GDM1 (cell line): ENCODE measurements around the gene UQCRQ.
A peak's percentile ranks its signal among the peaks of the same experiment; 100 is the strongest.

ENCODE experiments used
- DNase-seq: peaks from one replicate; lab custom pipeline; 2025; lab: John Stamatoyannopoulos, UW

UQCRQ gene

GRCh38 chr5:132866342-132867045, at the start of gene UQCRQ, which contains the start of gene GDF9:
Gene UQCRQ, plus strand, starts transcription at chr5:132866642. Its CDS starts 240 bp downstream, at chr5:132866882.
Gene GDF9, minus strand, starts transcription at chr5:132866469. Its CDS starts 1,936 bp downstream, at chr5:132864533.
- DNase-seq: peak; percentile 96

- DNase-seq: no peak
These were observed 49.4 kb upstream of the UQCRQ start for GRCh38 chr5:132817011-132817410.

DNA sequence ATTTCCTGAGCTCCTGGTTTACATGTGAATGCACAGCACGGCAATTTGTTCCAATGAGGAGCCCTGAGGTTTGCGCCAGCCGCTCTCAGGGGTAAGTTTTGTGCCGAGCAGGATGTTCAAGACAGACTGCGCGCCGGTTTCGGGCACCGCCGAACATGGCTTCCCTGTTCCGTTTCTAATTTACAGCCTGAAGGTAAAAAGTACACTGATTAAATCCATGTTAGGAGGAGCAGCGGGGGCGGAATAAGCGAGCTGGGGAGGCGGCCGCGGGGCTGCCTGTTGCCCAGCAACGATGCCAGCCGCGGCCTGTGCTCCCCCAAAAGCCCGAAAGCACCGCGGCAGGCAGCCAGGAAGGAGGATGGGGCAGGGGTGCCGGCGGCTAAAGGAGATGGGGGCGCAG, 47.0 kb upstream of the UQCRQ start:
- no peak for DNase-seq

- peak; percentile 76 for DNase-seq
These were observed 46.2 kb upstream of the UQCRQ start for GRCh38 chr5:132820162-132820754.

GRCh38 chr5:132821350-132821749, 45.1 kb upstream of the UQCRQ start:
- no peak for DNase-seq

DNA sequence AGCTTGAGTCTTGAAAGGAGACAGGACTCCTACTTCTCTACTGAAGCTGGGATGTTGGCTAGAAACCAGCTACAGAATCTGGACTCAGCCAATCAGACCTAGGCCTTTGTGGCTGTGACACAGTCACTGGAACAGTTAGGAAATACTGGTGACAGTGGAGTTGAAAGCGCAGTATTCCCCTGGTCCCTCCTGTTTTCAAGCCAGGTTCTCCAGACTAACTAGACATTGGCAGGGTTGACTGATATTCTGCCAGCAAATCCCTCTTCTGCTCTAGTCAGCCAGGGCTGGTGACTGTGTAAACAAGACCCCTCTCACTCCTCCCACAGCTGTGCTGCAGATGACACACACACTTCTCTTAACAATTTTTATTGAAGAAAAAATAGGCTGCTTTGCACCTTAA, 44.7 kb upstream of the UQCRQ start:
- no peak for DNase-seq

DNA sequence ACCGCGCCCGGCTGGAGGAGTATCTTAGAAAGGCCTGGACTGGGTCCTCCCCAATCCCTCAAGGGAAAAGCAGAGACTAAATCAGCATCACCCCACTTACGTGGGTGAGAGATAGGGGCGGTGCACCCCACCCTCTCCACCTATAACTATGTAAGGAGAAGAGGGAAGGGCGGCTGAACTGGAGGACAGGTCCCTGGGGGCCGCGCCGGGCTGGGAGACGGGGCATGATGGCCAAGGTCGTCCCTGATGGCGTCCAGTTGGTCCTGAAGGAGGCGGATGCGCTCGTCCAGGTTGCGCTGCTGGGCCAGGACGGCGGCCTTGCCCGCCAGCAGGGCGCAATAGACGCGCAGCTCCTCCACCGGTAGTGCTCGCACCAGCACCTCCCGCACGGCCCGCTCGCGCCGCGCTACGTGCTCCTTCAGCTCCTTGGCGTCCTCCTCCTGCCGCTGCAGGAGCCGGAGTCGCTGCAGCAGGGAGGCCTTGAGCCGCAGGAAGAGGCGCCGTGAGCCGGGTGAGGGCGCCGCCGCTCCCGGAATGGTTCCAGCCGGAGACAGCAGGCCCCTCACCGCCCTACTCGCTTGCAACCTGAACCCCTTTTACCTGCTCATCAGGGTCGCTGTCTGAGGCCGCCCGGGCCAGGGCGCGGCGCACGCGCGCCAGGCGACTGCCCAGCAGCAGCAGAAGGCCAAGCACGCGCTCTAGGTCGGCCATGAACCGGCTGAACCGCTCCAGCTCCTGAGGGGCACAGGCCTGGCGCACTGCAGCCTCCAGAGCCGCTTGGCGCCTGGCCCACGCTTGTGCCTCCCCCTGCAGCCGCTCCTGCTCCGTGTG, 43.6 kb upstream of the UQCRQ start:
- no peak for DNase-seq

- no peak for DNase-seq
These were observed 42.9 kb upstream of the UQCRQ start for GRCh38 chr5:132823481-132824050.

DNA sequence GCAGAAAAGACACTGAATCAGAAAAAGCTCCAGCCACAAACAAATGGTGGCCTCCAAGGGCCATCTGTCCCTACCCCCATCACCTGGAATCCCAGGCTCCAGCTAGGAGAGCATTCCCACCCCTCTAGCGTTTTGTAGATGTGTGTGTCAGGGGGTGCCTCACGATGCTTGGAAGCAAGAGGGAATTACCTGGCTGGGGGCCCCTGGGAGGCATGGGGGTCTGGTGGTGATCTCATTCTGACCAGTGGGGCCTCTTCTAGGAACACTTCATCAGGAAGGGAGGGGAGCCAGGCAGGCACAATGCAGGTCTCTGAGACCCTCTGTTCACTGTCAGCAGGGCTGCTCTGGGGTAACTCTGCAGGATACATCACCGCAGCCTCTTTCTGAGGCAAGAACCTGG, 42.0 kb upstream of the UQCRQ start:
- DNase-seq: no peak

GRCh38 chr5:132825033-132825833, 41.2 kb upstream of the UQCRQ start:
- no peak for DNase-seq

DNA sequence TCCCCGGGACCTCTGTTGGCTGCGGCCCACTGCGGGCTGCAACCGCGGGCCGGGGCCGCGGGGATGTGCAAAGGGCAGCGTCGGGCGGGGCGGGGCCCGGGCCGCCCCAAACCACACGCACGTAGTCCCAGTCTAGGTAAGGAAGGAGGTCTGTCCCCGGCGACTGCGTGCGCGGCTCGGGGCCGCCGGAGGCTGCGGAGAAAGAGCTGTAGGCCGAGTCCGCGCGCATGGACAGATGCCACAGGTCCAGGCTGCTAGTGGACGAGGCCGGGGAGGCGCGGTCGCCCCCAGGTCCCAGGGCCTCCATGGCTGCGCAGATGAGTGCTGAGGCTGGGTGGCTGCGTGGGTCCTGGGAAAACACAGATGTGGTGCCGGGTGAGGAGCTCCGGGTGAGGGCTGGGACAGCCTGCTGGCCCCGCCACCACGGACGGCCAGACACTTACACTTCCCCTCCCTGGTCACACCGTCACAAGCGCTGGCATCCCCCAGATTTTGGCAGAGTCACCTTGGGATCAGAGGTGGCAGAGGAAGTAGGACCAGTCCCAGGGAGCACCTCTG, 40.5 kb upstream of the UQCRQ start:
- DNase-seq: no peak

- no peak for DNase-seq
These were observed 39.9 kb upstream of the UQCRQ start for GRCh38 chr5:132826424-132827082.

DNA sequence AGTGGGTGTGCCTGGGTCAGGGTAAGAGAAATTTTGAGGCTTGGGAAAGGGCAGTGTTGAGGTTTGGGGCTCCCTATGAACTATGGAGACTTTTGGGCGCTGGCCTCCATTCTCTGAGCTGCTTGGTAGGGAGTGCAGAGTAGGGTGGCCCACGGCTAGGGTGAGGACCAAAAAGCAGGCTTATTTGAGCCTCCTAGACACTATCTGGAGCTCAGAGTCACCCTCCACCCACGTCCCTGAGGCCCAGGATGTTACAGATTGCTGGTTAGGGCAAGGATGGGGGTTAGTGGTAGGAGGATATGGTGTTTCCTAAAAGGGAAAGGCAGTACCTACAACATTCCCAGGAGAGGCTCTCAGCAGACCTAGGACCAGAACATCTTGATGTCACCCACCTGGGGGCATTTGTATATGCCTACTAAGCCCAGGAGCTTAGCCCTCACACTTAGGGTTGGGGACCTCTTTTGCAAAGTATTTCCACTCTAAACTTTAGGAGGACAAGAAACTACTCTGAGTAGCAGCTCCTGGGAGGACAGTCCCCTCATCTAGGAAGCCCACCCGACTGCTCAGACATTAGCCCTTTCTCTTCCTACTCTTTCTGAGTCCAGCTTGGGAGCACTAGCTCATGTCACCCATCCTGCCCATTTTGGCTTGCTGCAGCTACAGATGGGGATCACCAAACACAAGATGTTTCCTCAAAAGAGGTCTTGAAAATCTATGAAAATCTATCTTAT, 38.3 kb upstream of the UQCRQ start:
- DNase-seq: no peak

GRCh38 chr5:132828846-132829494, 37.5 kb upstream of the UQCRQ start:
- DNase-seq: no peak

DNA sequence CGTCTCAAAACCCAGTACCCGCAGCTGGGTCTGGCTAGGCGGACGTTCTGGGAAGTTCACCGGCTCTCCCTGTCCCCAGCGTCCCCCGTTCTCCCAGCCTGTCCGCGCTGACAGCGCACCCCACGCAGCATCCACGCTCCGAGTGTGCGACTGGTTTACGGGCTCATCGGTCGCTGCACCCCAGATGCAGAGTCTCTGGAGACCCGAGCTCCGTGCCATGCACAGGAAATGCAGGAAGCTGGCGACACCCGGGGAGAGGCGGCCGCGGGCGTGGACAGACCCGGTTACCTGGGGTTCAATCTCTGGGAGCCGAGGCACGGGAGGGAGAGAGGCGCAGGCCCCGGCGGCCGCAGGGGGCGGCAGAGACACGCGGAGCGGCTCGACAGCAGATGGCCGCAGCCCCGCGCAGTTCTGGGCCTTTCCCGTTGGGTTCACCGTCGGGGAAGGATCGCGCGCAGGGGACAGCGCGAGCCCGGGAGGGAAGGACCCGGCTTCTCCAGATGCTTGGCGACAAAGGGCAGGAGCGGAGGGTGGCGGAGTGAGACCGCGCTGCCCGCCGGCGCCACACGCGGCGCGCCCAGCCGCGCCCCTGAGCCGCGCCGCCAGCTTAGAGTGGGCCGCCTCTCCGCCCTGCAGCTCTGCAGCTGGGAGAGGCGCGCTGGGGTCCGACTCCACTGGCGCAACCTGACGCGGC, 36.6 kb upstream of the UQCRQ start:
- peak; percentile 62 for DNase-seq

- DNase-seq: no peak
These were observed 35.9 kb upstream of the UQCRQ start, which contains the start of gene SHROOM1 for GRCh38 chr5:132830436-132831094. Gene SHROOM1, minus strand, starts transcription at chr5:132830647. Its CDS starts 4,507 bp downstream, at chr5:132826140.

- DNase-seq: no peak
These were observed 35.2 kb upstream of the UQCRQ start for GRCh38 chr5:132831095-132831860.

DNA sequence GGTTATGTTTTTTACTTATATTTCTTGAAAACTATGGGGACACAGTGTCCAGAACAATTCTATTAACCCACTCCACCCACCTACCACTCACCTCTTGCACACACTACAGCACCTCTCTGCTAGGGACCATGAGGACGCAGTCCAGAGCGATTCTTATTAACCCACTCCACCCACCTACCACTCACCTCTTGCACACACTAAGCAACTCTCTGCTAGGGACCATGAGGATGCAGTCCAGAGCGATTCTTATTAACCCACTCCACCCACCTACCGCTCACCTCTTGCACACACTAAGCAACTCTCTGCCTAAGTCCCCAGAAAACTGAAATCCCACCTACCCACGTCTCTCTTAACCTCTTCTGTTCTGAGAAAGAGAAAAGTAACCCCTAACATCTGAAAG, 33.8 kb upstream of the UQCRQ start:
- DNase-seq: no peak
